ENCODE results near the gene AP3S2. TPM values are rescaled to one million over a fixed set of nuclear protein-coding genes. Genes with fewer than 3 reads are reported as not detected.
A peak's percentile ranks its signal among the peaks of the same experiment; 100 is the strongest.

Gene AP3S2
- total and polyA plus RNA-seq, 2 donors (not counting 1 experiment from before 2014, with no cell fraction given): 11.3 to 32.3 TPM

DNA sequence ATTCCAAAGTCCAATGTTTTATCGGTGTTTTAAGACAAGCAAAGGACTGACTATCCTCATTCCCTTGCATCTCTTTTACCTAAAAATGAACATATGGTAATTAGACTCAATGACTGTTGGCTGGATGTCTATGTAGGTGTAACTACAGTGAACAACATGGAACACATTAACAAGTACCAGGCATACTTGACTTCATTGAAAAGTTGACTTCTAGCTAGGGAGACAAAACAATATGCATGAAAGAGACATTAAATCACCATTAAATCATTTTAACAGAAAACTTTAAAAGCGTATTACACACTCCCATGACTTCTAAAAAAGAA is 44.9 kb downstream of the AP3S2 start:
- no peaks in the 10 kb centered on the region for H3K9me3 ChIP-seq (ENCODE audit: control extremely low read depth in 1 of 3, control insufficient read depth in 2 of 3, insufficient read depth in 1 of 3, low read length in 2 of 3)
- no peaks in the 10 kb centered on the region for H3K27me3 ChIP-seq (replicated peaks in 1 of 4; ENCODE audit: control extremely low read depth in 1 of 4, control insufficient read depth in 3 of 4, insufficient read depth in 4 of 4, low read length in 3 of 4)
- H3K4me3 Mint-ChIP-seq: peak overlapping the region; percentile 4
- no peak overlapping the region for H3K9ac ChIP-seq (ENCODE audit: low read length)
- peaks cover 34% of the 10 kb centered on the region for H3K4me1 Mint-ChIP-seq
- no peak overlapping the region for H3K4me2 ChIP-seq (replicated peaks; ENCODE audit: low read depth, low read length, poor library complexity, severe bottlenecking)
- no peaks in the 10 kb centered on the region for H4K20me1 ChIP-seq (ENCODE audit: control insufficient read depth, insufficient read depth, low read length, poor library complexity, severe bottlenecking)
- no peak overlapping the region for H3K27ac Mint-ChIP-seq
- TF ChIP-seq, protein P1, sequence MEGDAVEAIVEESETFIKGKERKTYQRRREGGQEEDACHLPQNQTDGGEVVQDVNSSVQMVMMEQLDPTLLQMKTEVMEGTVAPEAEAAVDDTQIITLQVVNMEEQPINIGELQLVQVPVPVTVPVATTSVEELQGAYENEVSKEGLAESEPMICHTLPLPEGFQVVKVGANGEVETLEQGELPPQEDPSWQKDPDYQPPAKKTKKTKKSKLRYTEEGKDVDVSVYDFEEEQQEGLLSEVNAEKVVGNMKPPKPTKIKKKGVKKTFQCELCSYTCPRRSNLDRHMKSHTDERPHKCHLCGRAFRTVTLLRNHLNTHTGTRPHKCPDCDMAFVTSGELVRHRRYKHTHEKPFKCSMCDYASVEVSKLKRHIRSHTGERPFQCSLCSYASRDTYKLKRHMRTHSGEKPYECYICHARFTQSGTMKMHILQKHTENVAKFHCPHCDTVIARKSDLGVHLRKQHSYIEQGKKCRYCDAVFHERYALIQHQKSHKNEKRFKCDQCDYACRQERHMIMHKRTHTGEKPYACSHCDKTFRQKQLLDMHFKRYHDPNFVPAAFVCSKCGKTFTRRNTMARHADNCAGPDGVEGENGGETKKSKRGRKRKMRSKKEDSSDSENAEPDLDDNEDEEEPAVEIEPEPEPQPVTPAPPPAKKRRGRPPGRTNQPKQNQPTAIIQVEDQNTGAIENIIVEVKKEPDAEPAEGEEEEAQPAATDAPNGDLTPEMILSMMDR (IDR thresholded peaks at IDR 0.05): no peak
- TF ChIP-seq EZH2 (IDR thresholded peaks at IDR 0.05; ENCODE audit: borderline replicate concordance, insufficient read depth, low read depth, low read length, poor library complexity, severe bottlenecking): no peak
- H2AFZ ChIP-seq (ENCODE audit: insufficient read depth, low read depth, low read length, poor library complexity, severe bottlenecking): no peak overlapping the region
- no peaks in the 10 kb centered on the region for H3K79me2 ChIP-seq (ENCODE audit: control insufficient read depth, insufficient read depth, low read length)
- ChIA-PET POLR2A (no interaction called here), CTCF (interaction anchor here (0.8 kb wide), 1 partner anchor 25 kb away, joined by 3 read pairs; no protein-coding TSS in a partner anchor)
- no peak overlapping the region for H3K4me3 ChIP-seq (ENCODE audit: control extremely low read depth in 1 of 5, extremely low read depth in 1 of 5, insufficient read depth in 1 of 5, low read depth in 2 of 5, low read length in 4 of 5)
- no peak for DNase-seq
- no peak for ATAC-seq (ENCODE audit: low read depth)
- H3K4me1 ChIP-seq (ENCODE audit: control insufficient read depth in 2 of 2, insufficient read depth in 2 of 2, low read length in 2 of 2): peaks cover 14 to 29% of the 10 kb centered on the region in 2 donors
- no peaks in the 10 kb centered on the region for H3K27me3 Mint-ChIP-seq
- intact Hi-C loops (cut with micrococcal nuclease): no loop called here
- peaks cover 0 to 12% of the 10 kb centered on the region in 2 experiments for H3K36me3 ChIP-seq (replicated peaks in 1 of 2; ENCODE audit: control extremely low read depth in 1 of 2, control insufficient read depth in 1 of 2, extremely low read depth in 1 of 2, insufficient read depth in 2 of 2, low read length in 1 of 2)
- H3K27ac ChIP-seq (ENCODE audit: low read length in 2 of 2): no peak overlapping the region
- WGBS (ENCODE audit: insufficient coverage): no CpG with 5 or more reads among the region's 2 CpGs
- H3K9me3 Mint-ChIP-seq (ENCODE audit: insufficient read depth): no peaks in the 10 kb centered on the region

DNA sequence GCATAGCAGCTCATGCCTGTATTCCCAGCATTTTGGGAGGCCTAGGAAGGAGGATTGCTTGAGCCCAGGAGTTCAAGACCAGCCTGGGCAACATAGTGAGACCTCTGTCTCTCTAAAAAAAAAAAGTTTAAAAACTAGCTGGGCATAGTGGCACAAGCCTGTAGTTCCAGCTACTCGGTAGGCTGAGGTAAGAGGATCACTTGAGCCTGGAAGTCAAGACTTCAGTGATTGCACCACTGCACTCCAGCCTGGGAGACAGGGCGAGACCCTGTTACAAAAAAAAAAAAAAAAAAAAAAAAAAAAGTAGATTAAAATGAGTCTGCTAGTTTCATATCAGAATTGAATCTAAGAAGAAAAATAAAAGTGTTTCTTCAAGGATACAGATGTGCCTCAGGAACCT is 46.7 kb downstream of the AP3S2 start:
- Histone ChIP-seq H3K9ac (ENCODE audit: low read length) (no peak overlapping the region), H3K36me3 (replicated peaks in 1 of 2; ENCODE audit: control extremely low read depth in 1 of 2, control insufficient read depth in 1 of 2, extremely low read depth in 1 of 2, insufficient read depth in 2 of 2, low read length in 1 of 2) (peaks cover 0 to 12% of the 10 kb centered on the region in 2 experiments), H3K79me2 (ENCODE audit: control insufficient read depth, insufficient read depth, low read length) (no peaks in the 10 kb centered on the region), H3K4me1 (ENCODE audit: control insufficient read depth in 2 of 2, insufficient read depth in 2 of 2, low read length in 2 of 2) (peaks cover 14 to 27% of the 10 kb centered on the region in 2 donors), H3K27ac (ENCODE audit: low read length in 2 of 2) (no peak overlapping the region), H3K9me3 (ENCODE audit: control extremely low read depth in 1 of 3, control insufficient read depth in 2 of 3, insufficient read depth in 1 of 3, low read length in 2 of 3) (no peaks in the 10 kb centered on the region), H3K4me3 (ENCODE audit: control extremely low read depth in 1 of 5, extremely low read depth in 1 of 5, insufficient read depth in 1 of 5, low read depth in 2 of 5, low read length in 4 of 5) (no peak overlapping the region), H3K4me2 (replicated peaks; ENCODE audit: low read depth, low read length, poor library complexity, severe bottlenecking) (no peak overlapping the region), H2AFZ (ENCODE audit: insufficient read depth, low read depth, low read length, poor library complexity, severe bottlenecking) (no peak overlapping the region), H4K20me1 (ENCODE audit: control insufficient read depth, insufficient read depth, low read length, poor library complexity, severe bottlenecking) (no peaks in the 10 kb centered on the region), H3K27me3 (replicated peaks in 1 of 4; ENCODE audit: control extremely low read depth in 1 of 4, control insufficient read depth in 3 of 4, insufficient read depth in 4 of 4, low read length in 3 of 4) (no peaks in the 10 kb centered on the region)
- H3K4me1 Mint-ChIP-seq: peaks cover 28% of the 10 kb centered on the region
- no peak overlapping the region for H3K27ac Mint-ChIP-seq
- no peak overlapping the region for H3K4me3 Mint-ChIP-seq
- no peak for DNase-seq
- intact Hi-C loops (cut with micrococcal nuclease): no loop called here
- POLR2A ChIA-PET: no interaction called here
- H3K27me3 Mint-ChIP-seq: no peaks in the 10 kb centered on the region
- TF ChIP-seq, protein P1 (IDR thresholded peaks at IDR 0.05): no peak
- no peak for TF ChIP-seq EZH2 (IDR thresholded peaks at IDR 0.05; ENCODE audit: borderline replicate concordance, insufficient read depth, low read depth, low read length, poor library complexity, severe bottlenecking)
- CTCF ChIA-PET: interaction anchor here (1.1 kb wide), 1 partner anchor 28 kb away, joined by 3 read pairs; no protein-coding TSS in a partner anchor
- H3K9me3 Mint-ChIP-seq (ENCODE audit: insufficient read depth): no peaks in the 10 kb centered on the region
- no peak for ATAC-seq (ENCODE audit: low read depth)
- WGBS (ENCODE audit: insufficient coverage): no CpG with 5 or more reads among the region's 2 CpGs

Data from B cell (primary cell).